Measurements from ENCODE around the gene DPY19L2.
"Not testable (repeated sequence)": the region's sequence is repeated elsewhere in the genome, so short reads cannot be mapped to it uniquely, and the experiment has no call there.

- not testable (repeated sequence) for TF ChIP-seq CTCF (conservative IDR thresholded peaks at IDR 0.05; ENCODE audit: low read length); EZH2phosphoT487 (IDR thresholded peaks at IDR 0.05; ENCODE audit: borderline replicate concordance)
These were observed 57.0 kb downstream of the DPY19L2 start for GRCh38 chr12:63611285-63611684.

Data from Loucy (cell line).